Measurements from ENCODE around the gene IL1A. TPM values are rescaled to one million over a fixed set of nuclear protein-coding genes. Genes with fewer than 3 reads are reported as not detected.

Gene IL1A
- total and polyA plus RNA-seq, 2 experiments from 2014 or later, result not detected

DNA sequence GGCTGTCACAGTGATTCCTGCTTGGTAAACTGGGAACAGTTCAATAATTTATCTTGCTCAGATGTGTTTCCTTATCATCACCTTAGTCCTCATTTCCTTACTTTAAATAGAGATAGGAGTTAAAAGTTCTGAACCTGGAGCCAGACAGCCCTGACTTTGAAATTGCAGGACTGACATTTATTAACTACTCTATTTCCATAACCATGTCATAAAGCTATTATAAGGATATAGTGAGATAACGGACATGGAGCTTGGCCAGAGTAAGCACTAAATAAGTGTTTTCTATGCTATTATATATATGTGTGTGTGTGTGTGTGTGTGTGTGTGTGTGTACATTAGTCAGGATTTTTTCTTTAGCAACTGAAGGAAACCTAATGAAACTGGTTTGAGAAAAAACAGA is 50.4 kb downstream of the IL1A start:
- H3K4me3 ChIP-seq, result no peak overlapping the region
- H3K4me1 ChIP-seq (ENCODE audit: low read depth), result no peaks in the 10 kb centered on the region
- no peak overlapping the region for H3K27ac ChIP-seq
- no peaks in the 10 kb centered on the region for H3K27me3 ChIP-seq
- DNase-seq (ENCODE audit: low read depth in 1 of 2, low spot score in 1 of 2), result no peak
- no peaks in the 10 kb centered on the region for H3K9me3 ChIP-seq (ENCODE audit: low read depth)
- TF ChIP-seq, protein P1, sequence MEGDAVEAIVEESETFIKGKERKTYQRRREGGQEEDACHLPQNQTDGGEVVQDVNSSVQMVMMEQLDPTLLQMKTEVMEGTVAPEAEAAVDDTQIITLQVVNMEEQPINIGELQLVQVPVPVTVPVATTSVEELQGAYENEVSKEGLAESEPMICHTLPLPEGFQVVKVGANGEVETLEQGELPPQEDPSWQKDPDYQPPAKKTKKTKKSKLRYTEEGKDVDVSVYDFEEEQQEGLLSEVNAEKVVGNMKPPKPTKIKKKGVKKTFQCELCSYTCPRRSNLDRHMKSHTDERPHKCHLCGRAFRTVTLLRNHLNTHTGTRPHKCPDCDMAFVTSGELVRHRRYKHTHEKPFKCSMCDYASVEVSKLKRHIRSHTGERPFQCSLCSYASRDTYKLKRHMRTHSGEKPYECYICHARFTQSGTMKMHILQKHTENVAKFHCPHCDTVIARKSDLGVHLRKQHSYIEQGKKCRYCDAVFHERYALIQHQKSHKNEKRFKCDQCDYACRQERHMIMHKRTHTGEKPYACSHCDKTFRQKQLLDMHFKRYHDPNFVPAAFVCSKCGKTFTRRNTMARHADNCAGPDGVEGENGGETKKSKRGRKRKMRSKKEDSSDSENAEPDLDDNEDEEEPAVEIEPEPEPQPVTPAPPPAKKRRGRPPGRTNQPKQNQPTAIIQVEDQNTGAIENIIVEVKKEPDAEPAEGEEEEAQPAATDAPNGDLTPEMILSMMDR (IDR thresholded peaks at IDR 0.05; ENCODE audit: low read depth, low read length), result no peak
- H3K36me3 ChIP-seq, result no peaks in the 10 kb centered on the region

DNA sequence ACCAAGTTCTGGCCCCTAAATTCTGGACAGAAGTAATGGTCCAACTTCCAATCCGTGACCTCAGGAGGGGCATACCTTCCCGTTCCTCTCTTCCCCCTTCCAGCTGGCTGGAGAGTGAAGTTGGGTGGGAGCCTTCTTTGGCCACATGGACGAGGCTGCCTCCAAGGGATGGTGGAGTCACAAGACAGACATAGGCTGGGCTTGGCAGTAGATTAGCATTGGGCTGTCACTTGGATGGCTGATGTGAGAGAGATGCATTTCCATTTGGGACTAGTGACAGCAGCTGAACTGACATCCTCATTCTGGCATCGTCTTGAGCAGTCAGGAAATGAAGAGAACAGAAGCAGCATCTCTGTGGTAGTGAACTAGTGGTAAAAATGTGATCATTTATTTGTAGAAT is 50.8 kb downstream of the IL1A start:
- no peak overlapping the region for H3K27ac ChIP-seq
- no peaks in the 10 kb centered on the region for H3K36me3 ChIP-seq
- no peaks in the 10 kb centered on the region for H3K27me3 ChIP-seq
- DNase-seq (ENCODE audit: low read depth in 1 of 2, low spot score in 1 of 2), result no peak
- TF ChIP-seq, protein P1 (IDR thresholded peaks at IDR 0.05; ENCODE audit: low read depth, low read length), result no peak
- H3K4me1 ChIP-seq (ENCODE audit: low read depth), result no peaks in the 10 kb centered on the region
- H3K9me3 ChIP-seq (ENCODE audit: low read depth), result no peaks in the 10 kb centered on the region
- no peak overlapping the region for H3K4me3 ChIP-seq

DNA sequence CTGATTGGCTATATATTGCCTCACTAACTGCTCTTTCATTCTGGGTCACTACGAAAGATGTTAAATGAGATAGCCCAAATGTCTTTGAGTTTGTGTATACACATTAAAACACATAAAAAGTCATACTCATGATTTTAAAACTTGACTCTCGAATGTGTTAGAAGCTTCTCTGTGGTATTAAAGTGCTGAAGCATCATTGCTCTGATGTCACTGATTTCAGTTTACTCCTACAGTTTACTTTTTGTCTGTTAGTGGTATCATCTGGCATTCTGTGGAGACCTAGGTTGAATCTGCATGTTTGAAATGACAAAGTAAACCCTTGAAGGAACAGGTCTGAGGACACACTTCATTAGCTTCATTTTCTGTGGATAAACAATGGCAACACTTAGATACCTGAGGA is 52.8 kb downstream of the IL1A start:
- Histone ChIP-seq H3K9me3 (ENCODE audit: low read depth) (no peaks in the 10 kb centered on the region), H3K36me3 (no peaks in the 10 kb centered on the region), H3K27me3 (no peaks in the 10 kb centered on the region), H3K27ac (no peak overlapping the region), H3K4me1 (ENCODE audit: low read depth) (no peaks in the 10 kb centered on the region), H3K4me3 (no peak overlapping the region)
- TF ChIP-seq, protein P1 (IDR thresholded peaks at IDR 0.05; ENCODE audit: low read depth, low read length), result no peak
- no peak for DNase-seq (ENCODE audit: low read depth in 1 of 2, low spot score in 1 of 2)

DNA sequence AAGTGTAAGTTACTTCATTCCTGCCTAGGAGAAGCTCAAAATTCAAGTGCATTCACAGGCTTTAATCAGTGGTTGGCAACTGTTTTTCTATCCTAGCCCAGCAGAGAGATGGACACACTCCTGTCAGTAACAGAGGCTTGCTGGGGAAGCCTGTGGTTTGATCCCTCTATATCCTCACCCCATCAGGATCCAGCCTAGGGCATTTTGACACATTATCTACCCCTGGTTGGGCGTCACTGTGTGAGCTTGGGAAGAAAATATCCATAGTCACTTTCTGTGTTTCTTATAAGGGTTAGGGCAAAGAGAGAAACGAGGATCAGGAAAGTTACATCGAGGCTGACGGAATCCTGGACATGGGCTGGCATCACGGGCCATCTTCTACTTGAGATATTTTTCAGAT is 53.5 kb downstream of the IL1A start:
- no peak for DNase-seq (ENCODE audit: low read depth in 1 of 2, low spot score in 1 of 2)
- Histone ChIP-seq H3K4me1 (ENCODE audit: low read depth) (no peaks in the 10 kb centered on the region), H3K4me3 (no peak overlapping the region), H3K27ac (no peak overlapping the region), H3K36me3 (no peaks in the 10 kb centered on the region), H3K9me3 (ENCODE audit: low read depth) (no peaks in the 10 kb centered on the region), H3K27me3 (no peaks in the 10 kb centered on the region)
- TF ChIP-seq, protein P1 (IDR thresholded peaks at IDR 0.05; ENCODE audit: low read depth, low read length), result no peak

DNA sequence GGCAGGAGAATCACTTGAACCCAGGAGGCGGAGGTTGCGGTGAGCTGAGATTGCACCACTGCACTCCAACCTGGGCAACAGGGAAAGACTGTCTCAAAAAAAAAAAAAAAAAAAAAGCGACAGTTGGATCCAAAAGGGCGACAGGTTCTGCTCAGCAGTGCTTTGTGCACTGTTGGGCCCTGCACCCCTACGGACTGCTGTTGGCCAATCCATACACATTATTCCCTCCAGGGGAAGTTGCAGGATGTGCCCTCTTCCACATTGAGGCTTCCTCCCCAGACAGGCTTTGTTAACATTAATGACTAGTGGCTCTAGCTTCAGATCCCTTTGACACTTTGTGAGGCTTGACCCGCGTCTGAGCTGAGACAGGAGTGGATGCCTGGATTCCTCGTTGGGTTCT is 54.1 kb downstream of the IL1A start:
- Histone ChIP-seq H3K27ac (no peak overlapping the region), H3K4me1 (ENCODE audit: low read depth) (no peaks in the 10 kb centered on the region), H3K36me3 (no peaks in the 10 kb centered on the region), H3K9me3 (ENCODE audit: low read depth) (no peaks in the 10 kb centered on the region), H3K27me3 (no peaks in the 10 kb centered on the region), H3K4me3 (no peak overlapping the region)
- TF ChIP-seq, protein P1 (IDR thresholded peaks at IDR 0.05; ENCODE audit: low read depth, low read length), result no peak
- no peak for DNase-seq (ENCODE audit: low read depth in 1 of 2, low spot score in 1 of 2)

Measured in cardiac muscle cell (in vitro differentiated cells and primary cell).